ENCODE data around the gene MRC1.

Gene MRC1

DNA sequence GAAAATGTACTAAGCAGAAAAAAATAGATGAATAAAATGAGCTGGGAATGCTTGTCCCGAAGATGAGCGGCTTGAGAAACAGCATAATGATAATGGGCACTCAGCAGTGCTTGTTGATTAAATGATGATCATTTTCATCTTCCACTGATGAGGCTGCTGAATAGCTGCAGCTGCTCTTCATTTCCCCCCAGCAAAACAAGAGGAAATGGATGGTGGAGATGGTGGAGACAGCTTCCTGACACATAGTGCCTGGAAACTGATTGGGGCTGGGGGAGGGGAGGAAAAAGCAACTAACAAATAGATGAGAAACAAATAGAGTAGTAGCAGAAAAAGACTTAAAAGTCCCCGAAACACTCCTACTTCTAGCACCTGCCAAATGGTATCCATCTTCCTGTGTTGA is 41.4 kb downstream of the MRC1 start:
- Histone ChIP-seq H3K4me2 (no peak overlapping the region), H2AFZ (ENCODE audit: low read depth) (no peak overlapping the region), H3K27ac (no peak overlapping the region), H3K4me1 (ENCODE audit: low read depth, poor library complexity, severe bottlenecking) (peaks cover 10% of the 10 kb centered on the region), H3K79me2 (ENCODE audit: insufficient read depth, low read depth) (no peaks in the 10 kb centered on the region), H3K27me3 (ENCODE audit: insufficient read depth, low read depth) (no peaks in the 10 kb centered on the region), H4K20me1 (ENCODE audit: insufficient read depth) (no peaks in the 10 kb centered on the region), H3K36me3 (ENCODE audit: insufficient read depth) (no peaks in the 10 kb centered on the region), H3K9ac (no peak overlapping the region), H3K4me3 (IDR thresholded peaks at IDR 0.05; ENCODE audit: insufficient read depth, low read depth, low read length) (no peak overlapping the region)
- TF ChIP-seq CTCF (conservative IDR thresholded peaks at IDR 0.05; ENCODE audit: low read depth, low read length) = no peak

- no peaks in the 10 kb centered on the region for H3K27me3 ChIP-seq (ENCODE audit: insufficient read depth, low read depth)
- no peak overlapping the region for H2AFZ ChIP-seq (ENCODE audit: low read depth)
- no peaks in the 10 kb centered on the region for H4K20me1 ChIP-seq (ENCODE audit: insufficient read depth)
- H3K79me2 ChIP-seq (ENCODE audit: insufficient read depth, low read depth) = no peaks in the 10 kb centered on the region
- no peak overlapping the region for H3K4me3 ChIP-seq (IDR thresholded peaks at IDR 0.05; ENCODE audit: insufficient read depth, low read depth, low read length)
- H3K27ac ChIP-seq = no peak overlapping the region
- no peak overlapping the region for H3K4me2 ChIP-seq
- no peak overlapping the region for H3K9ac ChIP-seq
- no peaks in the 10 kb centered on the region for H3K36me3 ChIP-seq (ENCODE audit: insufficient read depth)
- TF ChIP-seq CTCF (conservative IDR thresholded peaks at IDR 0.05; ENCODE audit: low read depth, low read length) = no peak
- peaks cover 10% of the 10 kb centered on the region for H3K4me1 ChIP-seq (ENCODE audit: low read depth, poor library complexity, severe bottlenecking)
These were observed 42.5 kb downstream of the MRC1 start for GRCh38 chr10:17851611-17852010.

DNA sequence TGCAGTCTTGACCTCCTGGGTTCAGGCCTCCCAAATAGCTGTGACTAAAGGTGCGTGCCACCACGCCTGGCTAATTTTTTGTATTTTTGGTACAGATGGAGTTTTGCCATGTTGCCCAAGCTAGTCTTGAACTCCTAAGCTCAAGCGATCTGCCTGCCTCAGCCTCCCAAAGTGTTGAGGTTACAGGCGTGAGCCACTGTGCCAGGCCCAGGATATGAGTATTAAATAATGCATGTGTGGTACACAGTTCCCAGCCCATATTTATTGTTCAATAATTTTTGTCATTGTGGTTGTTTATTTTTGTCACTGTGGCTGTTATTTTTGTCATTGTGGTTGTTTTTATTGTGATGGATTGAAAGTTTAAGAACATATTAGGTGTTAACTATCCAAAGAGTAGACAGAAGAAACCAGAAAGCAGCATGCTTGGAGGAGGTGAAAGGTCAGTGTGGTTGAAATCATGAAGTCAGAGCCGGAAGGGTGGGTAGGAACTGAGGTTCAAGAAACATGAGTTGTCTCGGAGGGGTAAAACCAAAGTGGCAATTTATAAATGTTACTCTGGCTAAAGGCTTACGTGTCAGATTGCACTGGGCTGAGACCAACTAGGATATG is 45.0 kb downstream of the MRC1 start:
- H3K9ac ChIP-seq = no peak overlapping the region
- H3K79me2 ChIP-seq (ENCODE audit: insufficient read depth, low read depth) = no peaks in the 10 kb centered on the region
- no peaks in the 10 kb centered on the region for H3K36me3 ChIP-seq (ENCODE audit: insufficient read depth)
- no peaks in the 10 kb centered on the region for H3K4me1 ChIP-seq (ENCODE audit: low read depth, poor library complexity, severe bottlenecking)
- no peak overlapping the region for H3K4me2 ChIP-seq
- H3K27ac ChIP-seq = no peak overlapping the region
- TF ChIP-seq CTCF (conservative IDR thresholded peaks at IDR 0.05; ENCODE audit: low read depth, low read length) = no peak
- no peak overlapping the region for H3K4me3 ChIP-seq (IDR thresholded peaks at IDR 0.05; ENCODE audit: insufficient read depth, low read depth, low read length)
- no peaks in the 10 kb centered on the region for H4K20me1 ChIP-seq (ENCODE audit: insufficient read depth)
- no peak overlapping the region for H2AFZ ChIP-seq (ENCODE audit: low read depth)
- H3K27me3 ChIP-seq (ENCODE audit: insufficient read depth, low read depth) = no peaks in the 10 kb centered on the region

GRCh38 chr10:17857040-17857439 is 47.9 kb downstream of the MRC1 start:
- Histone ChIP-seq H4K20me1 (ENCODE audit: insufficient read depth) (no peaks in the 10 kb centered on the region), H3K36me3 (ENCODE audit: insufficient read depth) (no peaks in the 10 kb centered on the region), H3K4me2 (no peak overlapping the region), H3K4me1 (ENCODE audit: low read depth, poor library complexity, severe bottlenecking) (no peaks in the 10 kb centered on the region), H3K27ac (no peak overlapping the region), H3K27me3 (ENCODE audit: insufficient read depth, low read depth) (no peaks in the 10 kb centered on the region), H3K4me3 (IDR thresholded peaks at IDR 0.05; ENCODE audit: insufficient read depth, low read depth, low read length) (no peak overlapping the region), H3K79me2 (ENCODE audit: insufficient read depth, low read depth) (no peaks in the 10 kb centered on the region), H3K9ac (no peak overlapping the region), H2AFZ (ENCODE audit: low read depth) (no peak overlapping the region)
- TF ChIP-seq CTCF (conservative IDR thresholded peaks at IDR 0.05; ENCODE audit: low read depth, low read length) = no peak
